Measurements from ENCODE around the gene NTRK3. TPM values are rescaled to one million over a fixed set of nuclear protein-coding genes. Genes with fewer than 3 reads are reported as not detected.

The NTRK3 gene
- total and polyA plus RNA-seq, 2 donors (not counting 3 experiments of a cell fraction or from before 2014, with no cell fraction given): not detected

GRCh38 chr15:88071141-88071540 lies 185.4 kb downstream of the NTRK3 start:
- no peak overlapping the region for H3K27ac ChIP-seq (ENCODE audit: insufficient read depth, low read depth, low read length)
- no peak overlapping the region for H3K9ac ChIP-seq (replicated peaks; ENCODE audit: extremely low read depth, insufficient read depth, low read length)
- no peaks in the 10 kb centered on the region for H4K20me1 ChIP-seq (replicated peaks; ENCODE audit: control insufficient read depth, extremely low read depth, insufficient read depth, low read length)
- H3K4me2 ChIP-seq (ENCODE audit: insufficient read depth, low read length): no peak overlapping the region
- ChIA-PET POLR2A (no interaction called here), CTCF (no interaction called here)
- DNase-seq (ENCODE audit: low read depth, low spot score): no peak
- peaks cover 2% of the 10 kb centered on the region for H3K9me3 ChIP-seq (replicated peaks; ENCODE audit: control insufficient read depth, insufficient read depth, low read length)
- dilution Hi-C loops (cut with MboI; ENCODE audit: extremely low pct_ligation_motif_present, low sequenced_read_pairs): no loop called here
- H3K4me1 ChIP-seq (ENCODE audit: control insufficient read depth, extremely low read depth, insufficient read depth, low read length): no peaks in the 10 kb centered on the region
- no peaks in the 10 kb centered on the region for H3K27me3 ChIP-seq (ENCODE audit: control insufficient read depth in 2 of 2, insufficient read depth in 2 of 2, low read length in 2 of 2)
- TF ChIP-seq MYC (IDR thresholded peaks at IDR 0.05; ENCODE audit: low read depth, low read length): no peak
- TF ChIP-seq, protein P1, sequence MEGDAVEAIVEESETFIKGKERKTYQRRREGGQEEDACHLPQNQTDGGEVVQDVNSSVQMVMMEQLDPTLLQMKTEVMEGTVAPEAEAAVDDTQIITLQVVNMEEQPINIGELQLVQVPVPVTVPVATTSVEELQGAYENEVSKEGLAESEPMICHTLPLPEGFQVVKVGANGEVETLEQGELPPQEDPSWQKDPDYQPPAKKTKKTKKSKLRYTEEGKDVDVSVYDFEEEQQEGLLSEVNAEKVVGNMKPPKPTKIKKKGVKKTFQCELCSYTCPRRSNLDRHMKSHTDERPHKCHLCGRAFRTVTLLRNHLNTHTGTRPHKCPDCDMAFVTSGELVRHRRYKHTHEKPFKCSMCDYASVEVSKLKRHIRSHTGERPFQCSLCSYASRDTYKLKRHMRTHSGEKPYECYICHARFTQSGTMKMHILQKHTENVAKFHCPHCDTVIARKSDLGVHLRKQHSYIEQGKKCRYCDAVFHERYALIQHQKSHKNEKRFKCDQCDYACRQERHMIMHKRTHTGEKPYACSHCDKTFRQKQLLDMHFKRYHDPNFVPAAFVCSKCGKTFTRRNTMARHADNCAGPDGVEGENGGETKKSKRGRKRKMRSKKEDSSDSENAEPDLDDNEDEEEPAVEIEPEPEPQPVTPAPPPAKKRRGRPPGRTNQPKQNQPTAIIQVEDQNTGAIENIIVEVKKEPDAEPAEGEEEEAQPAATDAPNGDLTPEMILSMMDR (IDR thresholded peaks at IDR 0.05; ENCODE audit: extremely low read depth in 1 of 2, insufficient read depth in 1 of 2, low read depth in 1 of 2, low read length in 2 of 2): no peak
- TF ChIP-seq FOS (IDR thresholded peaks at IDR 0.05; ENCODE audit: borderline replicate concordance, insufficient read depth, low read length): no peak
- TF ChIP-seq, protein P2, sequence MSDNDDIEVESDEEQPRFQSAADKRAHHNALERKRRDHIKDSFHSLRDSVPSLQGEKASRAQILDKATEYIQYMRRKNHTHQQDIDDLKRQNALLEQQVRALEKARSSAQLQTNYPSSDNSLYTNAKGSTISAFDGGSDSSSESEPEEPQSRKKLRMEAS (IDR thresholded peaks at IDR 0.05; ENCODE audit: insufficient read depth, insufficient read length): no peak
- no peak for TF ChIP-seq GATA2 (IDR thresholded peaks at IDR 0.05; ENCODE audit: insufficient read depth, insufficient read length, low read depth, low read length)
- no peak for TF ChIP-seq EZH2 (IDR thresholded peaks at IDR 0.05; ENCODE audit: borderline replicate concordance, low read depth, low read length, severe bottlenecking)
- TF ChIP-seq POLR2AphosphoS5 (IDR thresholded peaks at IDR 0.05; ENCODE audit: insufficient read depth, low read depth, low read length): no peak
- no peak for TF ChIP-seq POLR2A (IDR thresholded peaks at IDR 0.05; ENCODE audit: low read depth, low read length)
- TF ChIP-seq JUN (IDR thresholded peaks at IDR 0.05; ENCODE audit: borderline replicate concordance, insufficient read depth, insufficient read length, low read depth): no peak
- no peak overlapping the region for H3K4me3 ChIP-seq (replicated peaks in 1 of 3; ENCODE audit: insufficient read depth in 1 of 3, low read depth in 1 of 3, low read length in 3 of 3)
- no TSS peak for BruUV-seq (replicated peaks)
- FAIRE-seq: no peak
- no peak overlapping the region for H2AFZ ChIP-seq (ENCODE audit: low read depth, low read length)
- H3K36me3 ChIP-seq (ENCODE audit: control insufficient read depth in 2 of 2, extremely low read depth in 1 of 2, insufficient read depth in 2 of 2, low read length in 2 of 2): no peaks in the 10 kb centered on the region
- intact Hi-C loops (cut with micrococcal nuclease): no loop called here
- no peaks in the 10 kb centered on the region for H3K79me2 ChIP-seq (ENCODE audit: control insufficient read depth, insufficient read depth, low read length)
- H3K9me1 ChIP-seq (replicated peaks; ENCODE audit: control insufficient read depth, extremely low read depth, insufficient read depth, low read length): no peaks in the 10 kb centered on the region

Data from endothelial cell of umbilical vein (primary cell).